ENCODE results near the gene ATP8B3. TPM values are rescaled to one million over a fixed set of nuclear protein-coding genes. Genes with fewer than 3 reads are reported as not detected.

The ATP8B3 gene
- total and polyA plus RNA-seq, 10 of the 15 experiments (the other 5 are each of a cell fraction or from before 2014, with no cell fraction given), result 0.13 to 1.7 (median 0.52) TPM

GRCh38 chr19:1794424-1795172 is 17.5 kb downstream of the ATP8B3 start:
- Histone ChIP-seq H3K27ac (ENCODE audit: control insufficient read depth, insufficient read depth) (no peak overlapping the region), H3K4me2 (ENCODE audit: control insufficient read depth, insufficient read depth) (no peak overlapping the region), H3K4me1 (ENCODE audit: control insufficient read depth, insufficient read depth, low read length) (no peaks in the 10 kb centered on the region), H3K9ac (ENCODE audit: control insufficient read depth, insufficient read depth, low read length) (no peak overlapping the region), H3K79me2 (ENCODE audit: control insufficient read depth, insufficient read depth, low read length) (no peaks in the 10 kb centered on the region), H2AFZ (ENCODE audit: control insufficient read depth, low read depth, low read length) (no peak overlapping the region), H3K27me3 (replicated peaks in 1 of 2; ENCODE audit: control insufficient read depth in 2 of 2, insufficient read depth in 2 of 2, low read length in 1 of 2) (no peaks in the 10 kb centered on the region), H3K9me3 (replicated peaks; ENCODE audit: control insufficient read depth, insufficient read depth, low read length) (peaks cover 2% of the 10 kb centered on the region; the same call in 1 of the 3 replicates), H3K36me3 (ENCODE audit: control insufficient read depth in 2 of 2, insufficient read depth in 2 of 2, low read length in 1 of 2) (no peaks in the 10 kb centered on the region), H3K4me3 (no peak overlapping the region), H4K20me1 (ENCODE audit: control insufficient read depth, insufficient read depth) (no peaks in the 10 kb centered on the region)
- ChIA-PET CTCF (interaction anchor here (1.1 to 3.5 kb wide), 6 partner anchors 12 to 248 kb away, joined by 3 to 16 read pairs (median 6); no protein-coding TSS in a partner anchor), POLR2A (interaction anchor here (0.6 kb wide), 1 partner anchor 9 kb away, joined by 8 read pairs; no protein-coding TSS in a partner anchor), RAD21 (ENCODE audit: unreplicated experiment) (interaction anchor here (1.1 kb wide), 1 partner anchor 122 kb away, joined by 4 read pairs; no protein-coding TSS in a partner anchor), SMC1A (ENCODE audit: uncharacterized antibody, unreplicated experiment) (interaction anchor here (1.5 kb wide), 1 partner anchor 14 kb away, joined by 3 read pairs; no protein-coding TSS in a partner anchor)
- FAIRE-seq, result no peak
- TF ChIP-seq MEF2B (IDR thresholded peaks at IDR 0.05; ENCODE audit: partially characterized antibody, poor library complexity, severe bottlenecking) (no peak), TAF1 (IDR thresholded peaks at IDR 0.05; ENCODE audit: borderline replicate concordance, low read depth, low read length) (no peak), IKZF2 (IDR thresholded peaks at IDR 0.05) (no peak), MTA2 (IDR thresholded peaks at IDR 0.05; ENCODE audit: low read depth) (no peak), TCF3 (IDR thresholded peaks at IDR 0.05; ENCODE audit: borderline replicate concordance, insufficient read depth, low read depth, low read length) (no peak), EGR1 (IDR thresholded peaks at IDR 0.05; ENCODE audit: borderline replicate concordance in 1 of 2, low read depth in 2 of 2, low read length in 2 of 2) (no peak), RCOR1 (conservative IDR thresholded peaks at IDR 0.05; ENCODE audit: low read depth, low read length) (no peak), NFIC (IDR thresholded peaks at IDR 0.05; ENCODE audit: low read depth, low read length) (no peak), NRF1 (conservative IDR thresholded peaks at IDR 0.05; ENCODE audit: low read depth, low read length) (no peak)
- TF ChIP-seq, protein P1, sequence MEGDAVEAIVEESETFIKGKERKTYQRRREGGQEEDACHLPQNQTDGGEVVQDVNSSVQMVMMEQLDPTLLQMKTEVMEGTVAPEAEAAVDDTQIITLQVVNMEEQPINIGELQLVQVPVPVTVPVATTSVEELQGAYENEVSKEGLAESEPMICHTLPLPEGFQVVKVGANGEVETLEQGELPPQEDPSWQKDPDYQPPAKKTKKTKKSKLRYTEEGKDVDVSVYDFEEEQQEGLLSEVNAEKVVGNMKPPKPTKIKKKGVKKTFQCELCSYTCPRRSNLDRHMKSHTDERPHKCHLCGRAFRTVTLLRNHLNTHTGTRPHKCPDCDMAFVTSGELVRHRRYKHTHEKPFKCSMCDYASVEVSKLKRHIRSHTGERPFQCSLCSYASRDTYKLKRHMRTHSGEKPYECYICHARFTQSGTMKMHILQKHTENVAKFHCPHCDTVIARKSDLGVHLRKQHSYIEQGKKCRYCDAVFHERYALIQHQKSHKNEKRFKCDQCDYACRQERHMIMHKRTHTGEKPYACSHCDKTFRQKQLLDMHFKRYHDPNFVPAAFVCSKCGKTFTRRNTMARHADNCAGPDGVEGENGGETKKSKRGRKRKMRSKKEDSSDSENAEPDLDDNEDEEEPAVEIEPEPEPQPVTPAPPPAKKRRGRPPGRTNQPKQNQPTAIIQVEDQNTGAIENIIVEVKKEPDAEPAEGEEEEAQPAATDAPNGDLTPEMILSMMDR (IDR thresholded peaks at IDR 0.05 in 2 of 3, conservative IDR thresholded peaks at IDR 0.05 in 1 of 3; ENCODE audit: control insufficient read depth in 2 of 3, extremely low read depth in 1 of 3, insufficient read depth in 1 of 3, low read depth in 3 of 3, low read length in 3 of 3), result no peak
- in situ Hi-C loops (cut with MboI) (no loop called here), intact Hi-C loops (cut with micrococcal nuclease; ENCODE audit: unreplicated experiment) (no loop called here)
- DNase-seq (ENCODE audit: low read depth, low spot score), result no peak
- WGBS (ENCODE audit: insufficient coverage, insufficient replicate concordance, low lambda C conversion rate, missing lambda C conversion rate), result 55% methylated on average over 20 of the region's 20 CpGs
- BruUV-seq (replicated peaks), result no TSS peak
- peak; percentile 29 for ATAC-seq

Data from GM12878 (cell line).